Sigmoid colon (tissue), 7 donors: ENCODE data around the gene ANKRD33B. TPM values are rescaled to one million over a fixed set of nuclear protein-coding genes. Genes with fewer than 3 reads are reported as not detected.

ENCODE experiments used
- DNase-seq: peaks from one replicate; pipeline ENCODE4 v3.0.0-alpha.2; 2019
- H3K27ac ChIP-seq, 4 donors: fragments of 200-600 bp; sonication (generic); one replicate each; pipeline ENCODE4 v1.5.1; 2016 to 2019; ENCODE audit warnings: mild to moderate bottlenecking in 1 of 4
- H3K27me3 ChIP-seq, 3 donors: fragments of 200-600 bp; sonication (generic); one replicate each; pipeline ENCODE4 v1.5.1; 2019; ENCODE audit warnings: mild to moderate bottlenecking in 1 of 3
- H3K36me3 ChIP-seq, 4 donors: fragments of 200-600 bp; sonication (generic); one replicate each; pipeline ENCODE4 v1.5.1; 2016 to 2019
- H3K4me1 ChIP-seq, 4 donors: fragments of 200-600 bp; sonication (generic); one replicate each; pipeline ENCODE4 v1.5.1; 2017 to 2019
- H3K4me3 ChIP-seq, 4 donors: fragments of 200-600 bp; sonication (generic); one replicate each; pipeline ENCODE4 v1.5.1; 2017 to 2019; ENCODE audit warnings: mild to moderate bottlenecking in 2 of 4, moderate library complexity in 1 of 4
- H3K9me3 ChIP-seq, 4 donors: fragments of 200-600 bp in 3 of 4; sonication (generic) in 3 of 4; one replicate each; pipeline versions ENCODE4 v1.5.1 to v1.6.1; 2013 to 2019
- EP300 ChIP-seq, 4 donors: sonication (generic); formaldehyde crosslinking; IDR thresholded peaks; one replicate each; pipeline ENCODE4 v1.6.1; 2017; ENCODE audit warnings: antibody characterized with exemption in 4 of 4
- POLR2A ChIP-seq, 2 donors: fragments of 450-650 bp; IDR thresholded peaks; one replicate each; pipeline ENCODE4 v1.6.1; 2016; ENCODE audit warnings: antibody characterized with exemption in 2 of 2, mild to moderate bottlenecking in 2 of 2, moderate library complexity in 2 of 2
- POLR2AphosphoS5 ChIP-seq, 4 donors: sonication (generic); formaldehyde crosslinking; IDR thresholded peaks; one replicate each; pipeline ENCODE4 v1.6.1; 2017; ENCODE audit warnings: antibody characterized with exemption in 4 of 4
- WGBS, 2 donors: extraction: QIAGEN DNeasy Blood & Tissue Kit; methylation state at CpG; one replicate each; pipeline ENCODE4 v1.1.7; 2013; 5-methylcytosine and 5-hydroxymethylcytosine counted together
- intact Hi-C: fragments of 100-400 bp; cut with DNase I; formaldehyde crosslinking; loops from one replicate; pipeline ENCODE4 v1.15.1; 2023
- polyA plus RNA-seq, 3 donors: library from polyadenylated mRNA; stranded (reverse); fragments of 200-250 nt; gene quantifications; one replicate each; pipeline ENCODE4 v1.2.3, GENCODE V29; 2013
- total RNA-seq, 4 donors: library from RNA; depleted of rRNA; stranded (reverse); fragments of >200 nt; gene quantifications; one replicate each; pipeline ENCODE4 v1.1.0, GENCODE V29; 2016
- TF ChIP-seq, protein P1 (sequence below), 4 experiments: fragments of 450-650 bp in 3 of 4; fragments of 200-600 bp in 1 of 4; IDR thresholded peaks; one replicate each; pipeline ENCODE4 v1.5.1; 2016 to 2019; ENCODE audit warnings: antibody characterized with exemption in 4 of 4, mild to moderate bottlenecking in 3 of 4, moderate library complexity in 2 of 4
- donor health status: healthy with polysubstance abuse.
- donor health status: Bipolar disorder and iron deficiency.
- donor health status: healthy.

ANKRD33B gene
- total and polyA plus RNA-seq, 7 donors: 0.23 to 4.6 (median 2.7) TPM

DNA sequence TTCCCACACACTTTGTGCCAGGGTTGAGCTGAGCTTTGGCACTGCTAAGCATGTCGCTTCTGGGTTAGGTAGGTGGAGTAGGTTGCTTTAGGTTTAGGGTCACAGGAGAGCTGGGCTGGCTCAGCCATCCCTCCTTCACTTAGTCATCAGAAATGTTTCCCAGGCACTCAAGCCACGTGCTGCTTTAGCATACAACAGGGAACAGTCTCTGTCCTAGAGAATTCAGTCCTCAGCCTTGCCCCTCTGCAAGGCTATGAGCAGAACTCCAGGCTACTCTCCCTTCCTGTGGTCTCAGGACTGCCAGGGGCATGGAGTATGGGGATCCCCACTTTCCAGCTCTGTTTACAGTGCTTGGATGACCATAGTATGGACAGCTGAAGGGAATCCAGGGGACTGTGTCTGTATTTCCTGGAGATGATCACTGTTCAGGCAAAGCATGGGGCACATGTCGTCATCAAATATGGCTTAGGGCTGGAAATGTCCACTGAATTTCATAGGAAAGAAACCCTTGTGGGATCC lies 7.5 kb upstream of the ANKRD33B start:
- no peak overlapping the region for H3K4me3 ChIP-seq
- no peak overlapping the region for H3K27ac ChIP-seq
- TF ChIP-seq POLR2A (IDR thresholded peaks at IDR 0.05): no peak
- TF ChIP-seq, protein P1, sequence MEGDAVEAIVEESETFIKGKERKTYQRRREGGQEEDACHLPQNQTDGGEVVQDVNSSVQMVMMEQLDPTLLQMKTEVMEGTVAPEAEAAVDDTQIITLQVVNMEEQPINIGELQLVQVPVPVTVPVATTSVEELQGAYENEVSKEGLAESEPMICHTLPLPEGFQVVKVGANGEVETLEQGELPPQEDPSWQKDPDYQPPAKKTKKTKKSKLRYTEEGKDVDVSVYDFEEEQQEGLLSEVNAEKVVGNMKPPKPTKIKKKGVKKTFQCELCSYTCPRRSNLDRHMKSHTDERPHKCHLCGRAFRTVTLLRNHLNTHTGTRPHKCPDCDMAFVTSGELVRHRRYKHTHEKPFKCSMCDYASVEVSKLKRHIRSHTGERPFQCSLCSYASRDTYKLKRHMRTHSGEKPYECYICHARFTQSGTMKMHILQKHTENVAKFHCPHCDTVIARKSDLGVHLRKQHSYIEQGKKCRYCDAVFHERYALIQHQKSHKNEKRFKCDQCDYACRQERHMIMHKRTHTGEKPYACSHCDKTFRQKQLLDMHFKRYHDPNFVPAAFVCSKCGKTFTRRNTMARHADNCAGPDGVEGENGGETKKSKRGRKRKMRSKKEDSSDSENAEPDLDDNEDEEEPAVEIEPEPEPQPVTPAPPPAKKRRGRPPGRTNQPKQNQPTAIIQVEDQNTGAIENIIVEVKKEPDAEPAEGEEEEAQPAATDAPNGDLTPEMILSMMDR (IDR thresholded peaks at IDR 0.05): no peak
- TF ChIP-seq EP300 (IDR thresholded peaks at IDR 0.05): no peak
- TF ChIP-seq POLR2AphosphoS5 (IDR thresholded peaks at IDR 0.05): no peak
- intact Hi-C loops: no loop called here
- no peaks in the 10 kb centered on the region for H3K36me3 ChIP-seq
- peak; percentile 34 for DNase-seq
- 69 to 72% methylated on average over 3 of the region's 3 CpGs for WGBS, 2 donors
- no peaks in the 10 kb centered on the region for H3K9me3 ChIP-seq
- peaks cover 0 to 4% (median 0%) of the 10 kb centered on the region in 4 donors for H3K4me1 ChIP-seq
- H3K27me3 ChIP-seq: peaks cover 0 to 49% (median 3%) of the 10 kb centered on the region in 3 donors

DNA sequence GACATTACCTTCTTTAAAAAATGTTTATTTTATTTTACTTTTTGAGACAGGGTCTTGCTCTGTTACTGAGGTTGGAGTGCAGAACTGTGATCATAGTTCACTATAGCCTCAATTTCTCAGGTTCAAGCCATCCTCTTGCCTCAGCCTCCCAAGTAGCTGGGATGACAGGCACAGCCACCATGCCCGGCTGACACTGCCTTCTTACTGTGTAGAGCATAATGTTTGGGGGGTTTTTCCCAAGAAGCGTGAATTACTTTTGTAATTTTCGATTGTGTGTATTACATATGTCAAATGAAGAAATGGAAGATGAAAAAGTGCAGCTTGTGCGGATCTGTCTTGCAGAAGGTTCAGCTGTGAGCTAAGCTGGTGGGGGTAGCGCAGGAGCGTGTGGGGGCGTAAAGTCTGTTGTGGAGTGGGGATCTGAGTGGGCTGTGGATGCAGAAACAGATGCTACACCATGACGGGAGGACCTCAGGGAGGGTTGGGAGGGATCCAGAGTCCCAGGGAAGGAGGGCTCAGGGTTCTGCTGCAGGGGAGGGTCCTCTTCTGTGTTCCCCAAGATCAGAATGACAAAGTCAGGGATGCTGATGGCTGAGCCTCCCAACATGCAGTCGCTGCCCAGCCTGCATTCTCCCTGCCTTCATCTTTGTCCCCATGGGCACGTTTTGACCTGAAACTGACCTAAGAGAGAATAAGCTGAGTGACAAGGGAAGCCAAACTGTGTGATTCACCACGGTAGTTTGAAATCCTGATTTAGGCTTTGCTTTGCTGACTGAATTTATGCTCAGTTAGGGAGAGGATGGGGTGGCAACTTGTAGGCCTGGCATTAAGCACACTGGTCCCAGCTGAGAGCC lies 6.8 kb upstream of the ANKRD33B start:
- WGBS, 2 donors: 78 to 79% methylated on average over 11 of the region's 11 CpGs
- no peak overlapping the region for H3K27ac ChIP-seq
- H3K4me1 ChIP-seq: peaks cover 0 to 4% (median 0%) of the 10 kb centered on the region in 4 donors
- H3K9me3 ChIP-seq: no peaks in the 10 kb centered on the region
- peak; percentile 46 for DNase-seq
- intact Hi-C loops: no loop called here
- TF ChIP-seq POLR2AphosphoS5 (IDR thresholded peaks at IDR 0.05) (no peak), EP300 (IDR thresholded peaks at IDR 0.05) (no peak)
- TF ChIP-seq, protein P1 (IDR thresholded peaks at IDR 0.05): no peak
- peaks cover 0 to 54% (median 7%) of the 10 kb centered on the region in 3 donors for H3K27me3 ChIP-seq
- no peak overlapping the region for H3K4me3 ChIP-seq
- no peaks in the 10 kb centered on the region for H3K36me3 ChIP-seq

DNA sequence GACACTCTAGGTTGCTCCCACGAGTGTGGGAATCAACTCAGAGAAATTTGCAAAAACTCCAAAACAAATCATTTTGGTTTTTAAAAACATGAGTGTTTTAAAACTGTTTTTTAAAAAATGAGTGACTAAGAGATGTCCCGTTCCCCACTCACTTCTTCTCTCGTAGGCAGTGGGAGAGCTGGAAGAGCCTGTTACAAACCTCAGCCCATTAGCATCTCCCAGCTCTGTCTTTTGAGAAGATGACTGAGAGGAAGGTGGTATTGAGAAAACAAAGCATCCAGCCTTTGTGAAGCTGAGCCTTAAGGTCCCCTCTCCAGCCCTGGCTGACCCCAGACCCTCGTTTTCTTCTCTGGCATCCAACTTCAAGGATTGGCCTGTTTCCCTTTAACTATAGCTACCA lies 4.7 kb upstream of the ANKRD33B start:
- H3K4me1 ChIP-seq: peaks cover 0 to 19% (median 15%) of the 10 kb centered on the region in 4 donors
- 73 to 83% methylated on average over 4 of the region's 4 CpGs for WGBS, 2 donors
- intact Hi-C loops: no loop called here
- no peak overlapping the region for H3K4me3 ChIP-seq
- DNase-seq: peak; percentile 10
- H3K27me3 ChIP-seq: peaks cover 18 to 59% (median 27%) of the 10 kb centered on the region in 3 donors
- TF ChIP-seq POLR2AphosphoS5 (IDR thresholded peaks at IDR 0.05) (no peak), POLR2A (IDR thresholded peaks at IDR 0.05) (no peak), EP300 (IDR thresholded peaks at IDR 0.05) (no peak)
- TF ChIP-seq, protein P1 (IDR thresholded peaks at IDR 0.05): no peak
- H3K36me3 ChIP-seq: no peaks in the 10 kb centered on the region
- H3K27ac ChIP-seq: peak overlapping the region in 1 of 4 donors; percentile 29
- H3K9me3 ChIP-seq: no peaks in the 10 kb centered on the region

GRCh38 chr5:10559871-10560270 lies 4.0 kb upstream of the ANKRD33B start:
- DNase-seq: no peak
- H3K4me3 ChIP-seq: no peak overlapping the region
- no peaks in the 10 kb centered on the region for H3K36me3 ChIP-seq
- 71 to 79% methylated on average over 7 of the region's 7 CpGs for WGBS, 2 donors
- peak overlapping the region in 1 of 4 donors; percentile 29 for H3K27ac ChIP-seq
- H3K9me3 ChIP-seq: no peaks in the 10 kb centered on the region
- peaks cover 0 to 25% (median 21%) of the 10 kb centered on the region in 4 donors for H3K4me1 ChIP-seq
- H3K27me3 ChIP-seq: peaks cover 25 to 59% (median 33%) of the 10 kb centered on the region in 3 donors
- TF ChIP-seq, protein P1 (IDR thresholded peaks at IDR 0.05): no peak
- no peak for TF ChIP-seq POLR2A (IDR thresholded peaks at IDR 0.05)
- TF ChIP-seq POLR2AphosphoS5 (IDR thresholded peaks at IDR 0.05): no peak
- TF ChIP-seq EP300 (IDR thresholded peaks at IDR 0.05): no peak
- intact Hi-C loops: no loop called here
